ENCODE results near the gene ZGPAT.

The ZGPAT gene

GRCh38 chr20:63692436-63693082 is 15.3 kb upstream of the ZGPAT start:
- DNase-seq: no peak

- no peak for DNase-seq
Observed at GRCh38 chr20:63693083-63693732, 14.6 kb upstream of the ZGPAT start.

DNA sequence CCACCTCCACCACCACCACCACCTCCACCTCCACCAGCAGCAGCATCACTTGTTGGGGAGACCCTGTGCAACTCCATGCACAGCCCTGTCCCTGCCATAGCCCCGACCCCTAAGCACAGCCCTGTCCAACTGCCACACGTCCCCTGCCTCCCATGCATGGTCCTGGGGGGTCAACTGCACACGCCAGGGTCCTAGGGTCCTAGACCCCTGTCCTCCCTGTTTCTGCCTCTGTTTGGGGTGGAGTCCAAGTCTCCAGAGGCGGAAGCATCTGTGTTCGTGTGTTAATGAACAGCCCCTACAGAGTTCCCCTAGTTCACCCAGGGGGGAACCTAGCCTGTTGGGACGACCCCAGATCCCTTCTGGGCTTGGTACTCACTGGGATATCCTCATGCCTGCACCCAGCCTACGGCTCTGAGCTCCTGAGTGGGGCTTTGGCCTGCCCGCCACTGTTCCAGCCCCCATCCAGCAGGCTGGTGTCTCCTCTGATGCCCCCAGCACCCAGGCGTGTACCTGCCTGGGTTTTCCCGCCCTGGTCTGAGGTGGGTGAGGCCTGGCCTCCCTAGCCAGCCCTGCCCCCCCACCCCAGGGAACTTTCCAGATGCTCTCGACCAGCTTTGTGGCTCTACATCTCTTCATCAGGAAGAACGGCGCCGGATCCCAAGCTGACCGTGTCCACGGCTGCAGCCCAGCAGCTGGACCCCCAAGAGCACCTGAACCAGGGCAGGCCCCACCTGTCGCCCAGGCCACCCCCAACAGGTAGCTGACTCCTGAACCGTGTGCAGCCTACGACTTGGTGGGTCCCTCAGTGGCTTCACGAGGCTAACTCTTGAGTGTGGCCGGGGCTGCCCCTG is 13.9 kb upstream of the ZGPAT start:
- DNase-seq: no peak

- no peak for DNase-seq
Observed at GRCh38 chr20:63694584-63695423, 13.0 kb upstream of the ZGPAT start.

GRCh38 chr20:63695424-63696305 is 12.2 kb upstream of the ZGPAT start:
- no peak for DNase-seq

DNA sequence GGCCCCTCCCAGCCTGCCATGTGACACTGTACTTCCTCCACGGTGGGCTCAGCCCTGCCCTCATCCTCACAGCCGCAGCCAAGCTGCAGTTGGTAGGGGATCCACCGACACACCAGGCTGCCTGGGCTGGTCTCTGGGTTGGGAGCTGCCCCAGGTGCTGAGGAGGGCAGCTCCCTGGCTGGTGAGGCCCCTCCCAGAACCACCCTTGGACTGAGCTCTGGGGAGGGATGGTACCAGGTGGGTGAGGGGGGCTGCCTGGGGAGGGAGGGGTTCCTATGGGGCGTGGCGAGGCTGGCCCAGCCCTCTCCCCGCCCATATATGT is 11.6 kb upstream of the ZGPAT start:
- DNase-seq: peak in 1 of 3 donors; percentile 33

GRCh38 chr20:63696628-63697356 is 11.0 kb upstream of the ZGPAT start, which contains the start of gene TNFRSF6B:
Gene TNFRSF6B, plus strand, starts transcription at chr20:63696652. Its CDS starts 116 bp downstream, at chr20:63696768.
- DNase-seq: no peak

- DNase-seq: no peak
Observed at GRCh38 chr20:63697357-63697867, 10.4 kb upstream of the ZGPAT start.

DNA sequence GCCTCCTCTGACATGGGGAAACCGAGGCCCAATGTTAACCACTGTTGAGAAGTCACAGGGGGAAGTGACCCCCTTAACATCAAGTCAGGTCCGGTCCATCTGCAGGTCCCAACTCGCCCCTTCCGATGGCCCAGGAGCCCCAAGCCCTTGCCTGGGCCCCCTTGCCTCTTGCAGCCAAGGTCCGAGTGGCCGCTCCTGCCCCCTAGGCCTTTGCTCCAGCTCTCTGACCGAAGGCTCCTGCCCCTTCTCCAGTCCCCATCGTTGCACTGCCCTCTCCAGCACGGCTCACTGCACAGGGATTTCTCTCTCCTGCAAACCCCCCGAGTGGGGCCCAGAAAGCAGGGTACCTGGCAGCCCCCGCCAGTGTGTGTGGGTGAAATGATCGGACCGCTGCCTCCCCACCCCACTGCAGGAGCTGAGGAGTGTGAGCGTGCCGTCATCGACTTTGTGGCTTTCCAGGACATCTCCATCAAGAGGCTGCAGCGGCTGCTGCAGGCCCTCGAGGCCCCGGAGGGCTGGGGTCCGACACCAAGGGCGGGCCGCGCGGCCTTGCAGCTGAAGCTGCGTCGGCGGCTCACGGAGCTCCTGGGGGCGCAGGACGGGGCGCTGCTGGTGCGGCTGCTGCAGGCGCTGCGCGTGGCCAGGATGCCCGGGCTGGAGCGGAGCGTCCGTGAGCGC is 9.8 kb upstream of the ZGPAT start:
- DNase-seq: no peak

DNA sequence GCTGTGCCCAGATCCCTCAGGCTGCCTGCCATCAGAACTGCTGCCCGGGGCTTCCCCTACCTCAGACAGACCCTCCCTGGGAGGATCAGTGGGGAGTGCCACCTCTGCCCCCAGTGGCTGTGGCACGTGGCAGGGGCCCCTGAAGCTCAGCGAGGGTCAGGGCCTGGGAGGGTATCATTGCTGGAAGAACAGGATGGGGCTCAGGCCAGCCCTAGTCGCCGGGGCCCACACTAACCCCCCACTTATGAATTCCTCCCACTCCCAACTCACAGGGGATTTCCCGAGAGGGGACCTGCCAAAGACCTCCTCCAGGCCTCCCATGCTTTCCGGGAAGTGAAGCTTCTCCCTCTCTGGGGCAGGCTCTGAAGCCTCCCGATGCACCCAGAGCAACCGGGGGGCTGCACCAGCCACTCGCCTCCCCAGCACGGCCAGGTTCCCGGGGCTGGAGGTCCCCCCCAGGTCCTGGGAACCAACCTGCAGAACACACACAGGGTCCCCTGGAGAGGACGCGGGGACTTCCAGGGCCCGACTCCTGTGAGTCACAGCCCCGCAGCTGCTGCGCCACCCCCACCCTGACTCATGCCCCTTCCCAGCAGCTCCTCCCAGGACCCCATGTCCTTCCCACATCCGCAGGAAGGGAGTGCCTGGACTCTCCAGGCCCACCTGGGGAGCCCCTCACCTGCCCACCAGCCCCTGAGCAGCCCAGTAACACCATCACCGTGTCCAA is 8.9 kb upstream of the ZGPAT start:
- peak; percentile 68 to 84 (median 81) for DNase-seq

DNA sequence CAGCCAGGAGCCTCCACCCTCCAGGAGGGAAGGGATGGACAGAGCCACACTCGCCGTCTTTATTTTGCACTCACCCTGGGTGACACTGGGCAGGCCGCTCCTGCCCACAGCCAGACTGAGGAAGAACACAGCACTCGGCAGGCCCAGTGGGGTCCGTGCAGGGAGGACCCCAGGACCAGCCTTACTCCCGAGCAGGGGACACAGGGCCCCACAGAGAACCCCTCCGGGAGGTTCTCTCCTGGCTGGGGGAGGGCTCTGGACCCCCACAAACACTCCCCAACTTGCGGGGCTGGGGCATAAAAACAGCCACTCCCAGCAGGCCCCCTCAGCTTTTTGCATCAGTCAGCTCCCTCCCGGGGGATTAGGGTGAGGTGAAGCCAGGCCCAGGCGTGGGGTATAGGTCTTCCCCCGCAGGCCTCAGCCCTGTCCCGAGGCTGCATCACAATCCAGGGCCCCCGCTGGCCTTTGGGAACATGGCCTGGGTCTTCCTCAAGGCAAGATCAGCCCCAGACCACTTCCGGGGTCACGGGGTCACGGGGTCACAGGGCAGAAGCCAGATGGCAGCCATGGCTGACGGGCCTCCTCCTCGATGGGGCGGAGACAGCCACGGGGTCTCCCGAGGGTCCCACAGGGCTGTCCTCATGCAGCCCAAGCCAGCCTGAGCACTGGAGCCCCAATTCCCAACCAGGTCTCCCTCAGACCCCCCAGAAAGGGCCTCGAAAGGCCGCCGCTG is 8.2 kb upstream of the ZGPAT start:
- DNase-seq: no peak

DNA sequence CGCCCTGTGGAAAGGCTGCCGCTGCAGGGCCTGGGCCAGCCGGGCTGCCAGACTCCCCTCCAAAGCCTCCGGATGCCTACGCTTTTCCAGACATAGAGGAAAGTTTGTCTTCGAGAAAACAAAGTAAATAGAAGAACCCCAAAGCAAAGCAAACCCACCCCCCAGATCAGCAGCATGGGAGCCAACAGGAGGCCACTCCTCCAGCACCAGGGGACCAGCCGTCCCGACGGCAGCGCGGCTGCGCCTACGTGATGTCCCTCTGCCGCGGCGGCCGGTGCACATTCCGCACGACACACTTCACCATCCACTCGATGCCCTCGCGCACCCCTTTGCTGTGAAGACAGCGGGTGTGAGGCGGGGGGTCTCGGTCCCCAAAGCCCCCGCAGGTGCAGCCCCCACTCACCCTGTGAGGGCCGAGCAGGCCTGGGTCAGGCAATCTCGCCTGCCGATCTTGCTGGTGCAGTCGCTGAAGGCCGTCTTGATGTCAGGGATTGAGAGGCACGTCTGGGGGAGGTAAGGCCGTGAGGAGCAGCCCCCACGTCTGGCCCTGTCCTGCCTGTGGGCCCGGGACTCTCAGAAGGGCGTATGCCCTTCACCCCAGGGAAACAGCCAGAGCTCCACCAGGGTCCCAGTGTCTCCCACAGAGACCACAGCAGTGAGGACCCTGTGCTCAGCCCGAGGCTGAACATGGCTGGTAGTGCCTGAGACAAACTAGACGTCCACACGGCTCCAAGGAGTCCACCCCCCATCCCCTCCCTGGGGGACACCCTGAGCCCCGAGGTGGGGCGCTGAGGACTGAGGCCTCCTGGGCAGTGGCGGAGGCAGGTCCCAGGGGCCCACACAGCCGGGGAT is 7.4 kb upstream of the ZGPAT start:
- no peak for DNase-seq

- DNase-seq: no peak
Observed at GRCh38 chr20:63701051-63701328, 6.8 kb upstream of the ZGPAT start.

- DNase-seq: no peak
Observed at GRCh38 chr20:63701329-63702035, 6.4 kb upstream of the ZGPAT start.

- no peak for DNase-seq
Observed at GRCh38 chr20:63702036-63702665, 5.7 kb upstream of the ZGPAT start.

DNA sequence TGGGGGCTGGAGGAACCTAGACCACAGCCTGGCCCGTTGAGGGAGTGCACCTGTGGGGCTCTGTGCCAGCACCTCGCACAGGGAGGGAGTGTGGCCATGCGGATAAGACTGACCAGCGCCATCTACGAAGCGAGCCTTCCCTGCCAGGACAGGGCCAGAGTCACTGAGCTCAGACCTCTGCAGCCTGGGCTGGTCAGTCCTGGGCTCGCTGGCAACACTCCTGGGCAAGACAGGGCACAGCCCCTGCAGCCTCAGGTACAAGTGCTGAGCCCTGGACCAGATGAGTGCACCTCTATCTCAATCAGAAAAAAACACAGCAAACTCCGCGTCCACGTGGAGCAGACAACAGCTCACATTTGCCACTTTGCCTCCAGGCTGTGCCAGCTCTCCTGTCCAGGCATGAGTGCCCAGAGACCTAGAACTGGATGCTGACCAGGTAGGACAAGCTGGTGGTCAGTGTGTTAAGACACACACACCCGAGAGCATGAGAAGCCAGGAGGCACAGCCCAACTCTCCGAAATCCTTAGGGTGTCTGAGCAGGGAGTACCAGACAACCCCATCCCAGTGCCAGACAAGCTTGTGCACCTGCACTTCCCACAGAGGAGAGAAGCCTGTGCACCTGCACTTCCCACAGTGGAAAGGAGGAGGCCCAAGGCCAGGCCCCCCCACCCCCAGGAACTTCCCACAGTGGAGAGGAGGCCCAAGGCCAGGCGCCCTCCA is 4.9 kb upstream of the ZGPAT start:
- DNase-seq: no peak

Data from suppressor macrophage treated with lipopolysaccharide for 1 hour (primary cell).